MM.1S (cell line): ENCODE data around the gene NPC1.

Experiments
- CTCF ChIP-seq: fragments of 300-600 bp; sonication (generic); IDR thresholded peaks from 2 replicates; pipeline ENCODE4 v1.5.1; 2016; ENCODE audit warnings: antibody characterized with exemption, low read length, mixed read lengths
- EZH2 ChIP-seq: fragments of 300-600 bp; sonication (generic); optimal IDR thresholded peaks from 2 replicates; pipeline ENCODE3; 2017; ENCODE audit warnings: low read depth, mild to moderate bottlenecking, antibody characterized with exemption, low read length, mixed read lengths
- EZH2phosphoT487 ChIP-seq: fragments of 300-600 bp; sonication (generic); IDR thresholded peaks from 2 replicates; pipeline ENCODE4 v1.6.1; 2018; ENCODE audit warnings: antibody characterized with exemption, low read length

- TF ChIP-seq EZH2, result no peak
- no peak for TF ChIP-seq CTCF
- TF ChIP-seq EZH2phosphoT487, result no peak
Measured at GRCh38 chr18:23609390-23610023, 23.2 kb upstream of the NPC1 start.
